A549 (cell line): ENCODE measurements around the gene GLCE. TPM values are rescaled to one million over a fixed set of nuclear protein-coding genes. Genes with fewer than 3 reads are reported as not detected.

Experiments
- ATAC-seq, 2 experiments: fragments of 200-7000 bp in 1 of 2; fragments of >200 bp in 1 of 2; cut with Nextera tagmentation in 1 of 2; cut with Tn5 transposase in 1 of 2; 3 replicates each; pipeline versions ENCODE4 v1.8.0 to v1.9.1; 2018 to 2020; ENCODE audit warnings: mild to moderate bottlenecking in 1 of 2, moderate library complexity in 1 of 2
- CTCF ChIA-PET: fragments of 300-600 bp; sonication (Branson Sonifier 250); formaldehyde crosslinking; extraction: SDS; loops from one replicate; lab custom pipeline; 2021; ENCODE audit warnings: antibody characterized with exemption, inconsistent platforms; lab: Yijun Ruan, JAX
- POLR2A ChIA-PET: fragments of 350-600 bp; formaldehyde crosslinking; extraction: SDS; loops from one replicate; lab custom pipeline; 2021; ENCODE audit warnings: antibody characterized with exemption, inconsistent platforms; lab: Yijun Ruan, JAX
- DNase-seq, 2 experiments: peaks; one replicate each; pipeline versions ENCODE4 v3.0.0 to v3.0.0-alpha.2; 2011 to 2016; ENCODE audit warnings: low read depth in 1 of 2, low spot score in 1 of 2
- FAIRE-seq: peaks from 2 replicates; lab custom pipeline; 2011; peaks lifted over from hg19 to GRCh38; lab: Jason Lieb, UNC
- H3K27ac ChIP-seq, 2 experiments: fragments of >200 bp; sonication (Bioruptor Twin); formaldehyde crosslinking; 3 replicates each; pipeline ENCODE4 v1.5.1; 2016 to 2017
- H3K4me1 ChIP-seq: fragments of >200 bp; sonication (Bioruptor Twin); formaldehyde crosslinking; 3 replicates; pipeline ENCODE4 v1.6.1; 2016
- H3K4me2 ChIP-seq: fragments of >200 bp; sonication (Bioruptor Twin); formaldehyde crosslinking; 3 replicates; pipeline ENCODE4 v1.6.1; 2016
- H3K4me3 ChIP-seq: fragments of >200 bp; sonication (Bioruptor Twin); formaldehyde crosslinking; 3 replicates; pipeline ENCODE4 v1.5.1; 2016
- H3K9me3 ChIP-seq: fragments of >200 bp; sonication (Bioruptor Twin); formaldehyde crosslinking; 3 replicates; pipeline ENCODE4 v1.6.1; 2016
- ATOH8 ChIP-seq: fragments of 250-450 bp; sonication (Bioruptor Pico); IDR thresholded peaks from 2 replicates; pipeline ENCODE4 v1.5.0; 2020; ENCODE audit warnings: low read depth, mild to moderate bottlenecking, moderate library complexity
- BCL3 ChIP-seq: fragments of >200 bp; sonication (Bioruptor Twin); formaldehyde crosslinking; IDR thresholded peaks from 3 replicates; pipeline ENCODE4 v1.6.1; 2016
- BHLHE40 ChIP-seq: IDR thresholded peaks from 2 replicates; pipeline ENCODE4 v1.6.1; 2012; ENCODE audit warnings: low read depth, low read length, inconsistent platforms
- CBX2 ChIP-seq: fragments of 200-600 bp; sonication (generic); IDR thresholded peaks from 2 replicates; pipeline ENCODE4 v1.6.1; 2016; ENCODE audit warnings: low read depth, mild to moderate bottlenecking, borderline replicate concordance
- CBX8 ChIP-seq: fragments of 200-600 bp; sonication (generic); IDR thresholded peaks from 2 replicates; pipeline ENCODE4 v1.6.1; 2016
- CHD4 ChIP-seq: fragments of 200-600 bp; sonication (generic); IDR thresholded peaks from 2 replicates; pipeline ENCODE4 v1.6.1; 2016; ENCODE audit warnings: antibody characterized with exemption, mild to moderate bottlenecking, borderline replicate concordance
- CTCF ChIP-seq: fragments of >200 bp; sonication (Bioruptor Twin); formaldehyde crosslinking; IDR thresholded peaks from 3 replicates; pipeline ENCODE4 v1.5.1; 2016
- EHF ChIP-seq: fragments of 250-450 bp; sonication (Bioruptor Pico); IDR thresholded peaks from 2 replicates; pipeline ENCODE4 v1.5.0; 2020; ENCODE audit warnings: mild to moderate bottlenecking
- ESRRA ChIP-seq: fragments of 150-350 bp; IDR thresholded peaks from 2 replicates; pipeline ENCODE4 v1.6.1; 2014; ENCODE audit warnings: mild to moderate bottlenecking, low read length, borderline replicate concordance
- FOXS1 ChIP-seq: fragments of 250-450 bp; sonication (Bioruptor Pico); IDR thresholded peaks from 2 replicates; pipeline ENCODE4 v1.5.0; 2020; ENCODE audit warnings: mild to moderate bottlenecking, moderate library complexity
- HDAC2 ChIP-seq: fragments of 200-600 bp; sonication (generic); IDR thresholded peaks from 2 replicates; pipeline ENCODE4 v1.6.1; 2016
- HMGXB4 ChIP-seq: fragments of 250-450 bp; sonication (Bioruptor Pico); IDR thresholded peaks from 2 replicates; pipeline ENCODE4 v1.5.0; 2021; ENCODE audit warnings: mild to moderate bottlenecking, moderate library complexity, borderline replicate concordance
- HOXA7 ChIP-seq: fragments of 250-450 bp; sonication (Bioruptor Pico); IDR thresholded peaks from 2 replicates; pipeline ENCODE4 v1.5.0; 2020; ENCODE audit warnings: mild to moderate bottlenecking, moderate library complexity
- MAX ChIP-seq: IDR thresholded peaks from 2 replicates; pipeline ENCODE4 v1.6.1; 2012
- NFE2L2 ChIP-seq: fragments of 150-350 bp; conservative IDR thresholded peaks from 2 replicates; pipeline ENCODE4 v1.6.1; 2014; ENCODE audit warnings: low read length
- NPAS2 ChIP-seq: fragments of 250-450 bp; sonication (Bioruptor Pico); IDR thresholded peaks from 2 replicates; pipeline ENCODE4 v1.8.0; 2022; ENCODE audit warnings: mild to moderate bottlenecking, moderate library complexity, borderline replicate concordance
- PBX3 ChIP-seq: IDR thresholded peaks from 2 replicates; pipeline ENCODE4 v1.6.1; 2012
- POLR2A ChIP-seq: IDR thresholded peaks from 2 replicates; pipeline ENCODE4 v1.6.1; 2012; ENCODE audit warnings: mild to moderate bottlenecking, low read length
- POLR2AphosphoS2 ChIP-seq: conservative IDR thresholded peaks from 2 replicates; pipeline ENCODE4 v1.6.1; 2012; ENCODE audit warnings: low read length, improper control_type of control experiment, inconsistent platforms
- RFX5 ChIP-seq: fragments of 450-650 bp; IDR thresholded peaks from 2 replicates; pipeline ENCODE4 v1.7.1; 2014; ENCODE audit warnings: antibody characterized with exemption, mild to moderate bottlenecking, moderate library complexity
- SMC3 ChIP-seq: fragments of >200 bp; sonication (Bioruptor Twin); formaldehyde crosslinking; IDR thresholded peaks from 3 replicates; pipeline ENCODE4 v1.6.1; 2018; ENCODE audit warnings: inconsistent platforms
- TP53 ChIP-seq: fragments of 250-450 bp; sonication (Bioruptor Pico); IDR thresholded peaks from 2 replicates; pipeline ENCODE4 v1.5.0; 2021; ENCODE audit warnings: mild to moderate bottlenecking, moderate library complexity
- ZFP36 ChIP-seq: fragments of 450-650 bp; IDR thresholded peaks from 2 replicates; pipeline ENCODE4 v1.6.1; 2014; ENCODE audit warnings: borderline replicate concordance; ENCODE audit not compliant: partially characterized antibody
- ZSCAN20 ChIP-seq: fragments of 250-450 bp; sonication (Bioruptor Pico); IDR thresholded peaks from 2 replicates; pipeline ENCODE4 v1.8.0; 2022; ENCODE audit warnings: mild to moderate bottlenecking, moderate library complexity
- WGBS: methylation state at CpG from one replicate; pipeline ENCODE4 v1.1.6; 2017; ENCODE audit errors: missing lambda C conversion rate; 5-methylcytosine and 5-hydroxymethylcytosine counted together
- polyA plus RNA-seq, 4 experiments: library from polyadenylated mRNA; depleted of rRNA in 3 of 4; stranded (reverse); fragments of >200 nt; fragmentation: RNase III in 1 of 4; extraction: RNeasy Plus Mini Kit Qiagen cat#74134 plus additional on column Dnase treatment in 1 of 4; gene quantifications; 2 replicates in 3 of 4; 3 replicates in 1 of 4; pipeline ENCODE4 v1.2.3, GENCODE V29; 2011 to 2017

The GLCE gene
- polyA plus RNA-seq, 2 of the 4 experiments (the other 2 are of a cell fraction) = 19.6 to 41.8 TPM

- Histone ChIP-seq H3K4me1 (peaks cover 16% of the 10 kb centered on the region), H3K9me3 (no peaks in the 10 kb centered on the region), H3K4me2 (no peak overlapping the region), H3K27ac (0 out of 6 replicates have a peak overlapping the region, but pooled peaks of 1 of the 2 experiments have one; percentile 96), H3K4me3 (no peak overlapping the region)
- ATAC-seq = no peak
- peak; percentile 12 for TF ChIP-seq ZFP36
- no peak for TF ChIP-seq POLR2A
- 94% methylated on average over 6 of the region's 6 CpGs for WGBS
- FAIRE-seq = no peak
- ChIA-PET CTCF (interaction anchor here (1.4 to 2.4 kb wide), 4 partner anchors 20 to 238 kb away, joined by 3 to 13 read pairs (median 6); no protein-coding TSS in a partner anchor), POLR2A (no interaction called here)
- DNase-seq = no peak
Measured at GRCh38 chr15:69296606-69297005, 136.2 kb downstream of the GLCE start.

GRCh38 chr15:69297642-69298353, 137.4 kb downstream of the GLCE start:
- DNase-seq = peak in 1 of 2 experiments; percentile 52
- no peak overlapping the region; the same call in 2 of the 3 replicates for H3K4me3 ChIP-seq
- CTCF ChIA-PET = interaction anchor here (0.7 to 2.1 kb wide), 9 partner anchors 20 to 239 kb away, joined by 3 to 6 read pairs (median 3); no protein-coding TSS in a partner anchor

GRCh38 chr15:69298354-69298696, 137.9 kb downstream of the GLCE start:
- H3K27ac ChIP-seq = peak overlapping the region; percentile 94 to 96
- DNase-seq (no peak), FAIRE-seq (no peak), ATAC-seq (peak; percentile 2 to 9; a peak in 3 of 6 replicates)
- 74% methylated on average over 15 of the region's 15 CpGs for WGBS
- POLR2A ChIA-PET = interaction anchor here (1.0 kb wide), 1 partner anchor 138 kb away, joined by 7 read pairs; the partner anchor contains the start of gene GLCE
- H3K4me1 ChIP-seq = peaks cover 34% of the 10 kb centered on the region
- no peaks in the 10 kb centered on the region for H3K9me3 ChIP-seq
- CTCF ChIA-PET = interaction anchor here (0.7 to 2.1 kb wide), 7 partner anchors 31 to 239 kb away, joined by 3 to 6 read pairs (median 3); no protein-coding TSS in a partner anchor
- H3K4me3 ChIP-seq = peak overlapping the region; percentile 95
- peak overlapping the region; percentile 86 for H3K4me2 ChIP-seq
- no peak for TF ChIP-seq ESRRA
- no peak for TF ChIP-seq CHD4
- no peak for TF ChIP-seq POLR2AphosphoS2
- TF ChIP-seq HDAC2 = no peak
- no peak for TF ChIP-seq NPAS2 (CRISPR knock-in tag)
- TF ChIP-seq BCL3 = no peak
- no peak for TF ChIP-seq TP53 (CRISPR knock-in tag)
- TF ChIP-seq NFE2L2 = no peak
- no peak for TF ChIP-seq ATOH8 (CRISPR knock-in tag)
- no peak for TF ChIP-seq HMGXB4 (CRISPR knock-in tag)

More at GRCh38 chr15:69297642-69298353, 137.4 kb downstream of the GLCE start:
- TF ChIP-seq HDAC2 (no peak), NFE2L2 (no peak), FOXS1 (no peak), CHD4 (no peak), ZFP36 (no peak), EHF (CRISPR knock-in tag) (no peak), CTCF (no peak), ZSCAN20 (CRISPR knock-in tag) (no peak), PBX3 (no peak), CBX2 (no peak), BHLHE40 (no peak), SMC3 (no peak), RFX5 (no peak), MAX (no peak), HOXA7 (no peak), TP53 (CRISPR knock-in tag) (no peak), POLR2A (no peak), CBX8 (no peak)
- Histone ChIP-seq H3K4me2 (peak overlapping the region; percentile 86), H3K27ac (peak overlapping the region; percentile 94 to 96), H3K9me3 (no peaks in the 10 kb centered on the region), H3K4me1 (peaks cover 28% of the 10 kb centered on the region)
- FAIRE-seq (peak; percentile 39), ATAC-seq (no peak; a peak in 1 of 6 replicates)
- WGBS = 78% methylated on average over 10 of the region's 10 CpGs
- POLR2A ChIA-PET = interaction anchor here (1.0 kb wide), 1 partner anchor 137 kb away, joined by 7 read pairs; the partner anchor contains the start of gene GLCE
